NB4 (cell line): Measurements from ENCODE around the gene HJURP.

Source experiments
- POLR2A ChIP-seq: IDR thresholded peaks from 2 replicates; pipeline ENCODE4 v1.6.1; 2011; ENCODE audit warnings: mild to moderate bottlenecking; ENCODE audit not compliant: insufficient read length; ENCODE audit errors: extremely low read depth
- TF ChIP-seq, protein P1 (sequence below): IDR thresholded peaks from one replicate; pipeline ENCODE4 v1.5.1; 2012; ENCODE audit warnings: low read depth, low read length

DNA sequence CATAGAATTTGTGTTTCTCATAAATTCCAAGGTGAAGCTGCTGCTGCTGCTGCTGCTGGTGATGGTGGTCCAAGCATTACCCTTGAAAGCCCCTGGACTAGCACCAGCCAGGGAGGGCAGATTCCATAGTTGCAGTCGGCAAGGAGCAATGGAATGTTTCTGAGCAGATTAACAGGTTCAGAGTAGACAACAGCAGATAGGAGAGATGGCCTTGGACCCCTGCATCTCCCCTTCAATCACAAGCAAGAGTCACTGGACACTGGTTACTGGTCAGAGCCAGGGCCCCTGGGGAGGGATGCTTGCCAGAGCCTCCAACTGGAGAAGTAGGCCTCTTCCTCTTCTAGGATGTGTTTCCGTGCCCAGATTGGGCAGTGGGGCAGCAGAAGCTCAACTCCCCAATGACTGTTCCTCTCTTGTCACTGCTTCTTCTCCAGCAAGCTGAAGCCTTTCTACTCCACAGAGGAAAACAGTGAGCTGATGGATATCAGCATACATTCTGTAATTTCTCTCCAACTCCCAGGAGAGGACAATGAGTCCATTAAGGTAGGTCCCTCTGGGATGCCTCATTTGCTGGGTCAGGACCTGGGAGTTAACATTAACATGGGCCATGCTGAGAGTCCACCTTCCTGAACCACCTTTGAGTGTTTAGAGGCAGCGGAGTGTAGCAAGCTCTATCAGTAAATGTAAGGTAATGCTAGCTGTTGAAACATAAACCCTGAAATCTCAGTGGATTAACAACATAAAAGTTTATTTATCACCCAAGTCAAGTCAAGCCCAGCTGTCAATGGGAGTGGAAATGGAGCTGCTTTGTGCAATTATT is 40.9 kb downstream of the HJURP start:
- no peak for TF ChIP-seq POLR2A
- TF ChIP-seq, protein P1, sequence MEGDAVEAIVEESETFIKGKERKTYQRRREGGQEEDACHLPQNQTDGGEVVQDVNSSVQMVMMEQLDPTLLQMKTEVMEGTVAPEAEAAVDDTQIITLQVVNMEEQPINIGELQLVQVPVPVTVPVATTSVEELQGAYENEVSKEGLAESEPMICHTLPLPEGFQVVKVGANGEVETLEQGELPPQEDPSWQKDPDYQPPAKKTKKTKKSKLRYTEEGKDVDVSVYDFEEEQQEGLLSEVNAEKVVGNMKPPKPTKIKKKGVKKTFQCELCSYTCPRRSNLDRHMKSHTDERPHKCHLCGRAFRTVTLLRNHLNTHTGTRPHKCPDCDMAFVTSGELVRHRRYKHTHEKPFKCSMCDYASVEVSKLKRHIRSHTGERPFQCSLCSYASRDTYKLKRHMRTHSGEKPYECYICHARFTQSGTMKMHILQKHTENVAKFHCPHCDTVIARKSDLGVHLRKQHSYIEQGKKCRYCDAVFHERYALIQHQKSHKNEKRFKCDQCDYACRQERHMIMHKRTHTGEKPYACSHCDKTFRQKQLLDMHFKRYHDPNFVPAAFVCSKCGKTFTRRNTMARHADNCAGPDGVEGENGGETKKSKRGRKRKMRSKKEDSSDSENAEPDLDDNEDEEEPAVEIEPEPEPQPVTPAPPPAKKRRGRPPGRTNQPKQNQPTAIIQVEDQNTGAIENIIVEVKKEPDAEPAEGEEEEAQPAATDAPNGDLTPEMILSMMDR, result no peak
